Left ventricle myocardium inferior (tissue), 1 donor: ENCODE measurements around the gene BMS1. TPM values are rescaled to one million over a fixed set of nuclear protein-coding genes. Genes with fewer than 3 reads are reported as not detected.
"Not testable (repeated sequence)": the region's sequence is repeated elsewhere in the genome, so short reads cannot be mapped to it uniquely, and the experiment has no call there.

Experiments
- DNase-seq: peaks from one replicate; pipeline ENCODE4 v3.0.0-alpha.2; 2020
- H3K27ac ChIP-seq: fragments of 200-600 bp; replicated peaks from 2 replicates; pipeline ENCODE4 v1.8.0; 2021
- H3K27me3 ChIP-seq: fragments of 200-600 bp; 2 replicates; pipeline ENCODE4 v1.8.0; 2021; ENCODE audit warnings: low read depth
- H3K36me3 ChIP-seq: fragments of 200-600 bp; 2 replicates; pipeline ENCODE4 v1.8.0; 2021
- H3K4me1 ChIP-seq: fragments of 200-600 bp; 2 replicates; pipeline ENCODE4 v1.8.0; 2021
- H3K4me3 ChIP-seq: fragments of 200-600 bp; 2 replicates; pipeline ENCODE4 v1.8.0; 2021; ENCODE audit warnings: mild to moderate bottlenecking, moderate library complexity
- H3K9me3 ChIP-seq: fragments of 200-600 bp; replicated peaks from 2 replicates; pipeline ENCODE4 v1.8.0; 2021
- CTCF ChIP-seq: fragments of 200-600 bp; IDR thresholded peaks from 2 replicates; pipeline ENCODE4 v1.8.0; 2021; ENCODE audit warnings: antibody characterized with exemption, mild to moderate bottlenecking, borderline replicate concordance
- intact Hi-C: fragments of 100-400 bp; cut with micrococcal nuclease; formaldehyde crosslinking; loops from one replicate; pipeline ENCODE4 v1.11.0; 2022
- long read RNA-seq: library from polyadenylated mRNA; unstranded; transcript quantifications from one replicate; pipeline ENCODE4 v2.0.0, GENCODE V29; 2021
- total RNA-seq: library from RNA; stranded (reverse); fragmentation: NEBNext Ultra II Directional; extraction: Animal tissue kit (Norgen Biotek cat#: 25700); gene quantifications from one replicate; pipeline ENCODE4 v1.2.1, GENCODE V29; 2021
- donor health status: DM: no; HTN: yes; CAD: no; lungs with severe emphysema.

BMS1 gene
- total RNA-seq: 14.6 TPM
- long read RNA-seq, full-length matches to known transcripts: 40 of 57 reads
- long read RNA-seq, partial matches to known transcripts: 7 of 57 reads
- long read RNA-seq, other reads (novel, unspliced or antisense): 10 of 57 reads

- peaks cover 27% of the 10 kb centered on the region for H3K4me1 ChIP-seq
- H3K9me3 ChIP-seq: no peaks in the 10 kb centered on the region
- peak; percentile 86 for DNase-seq
- no peak for TF ChIP-seq CTCF
- H3K4me3 ChIP-seq: peak within 1 kb of the TSS; percentile 79
- peak within 1 kb of the TSS; percentile 97 for H3K27ac ChIP-seq
- peaks cover 9% of the 10 kb centered on the region for H3K27me3 ChIP-seq
- peaks cover 33% of the 10 kb centered on the region for H3K36me3 ChIP-seq
- intact Hi-C loops: no loop called here
Measured at GRCh38 chr10:42782446-42783180, at the start of gene BMS1. BMS1 (plus strand) TSS chr10:42782795; CDS start chr10:42784395, 1,600 bp downstream.

GRCh38 chr10:42734536-42734935 is 48.1 kb upstream of the BMS1 start:
- TF ChIP-seq CTCF: no peak
- no peaks in the 10 kb centered on the region for H3K36me3 ChIP-seq

GRCh38 chr10:42738679-42739078 is 43.9 kb upstream of the BMS1 start:
- Histone ChIP-seq H3K4me1 (no peaks in the 10 kb centered on the region), H3K9me3 (peaks cover 30% of the 10 kb centered on the region), H3K4me3 (no peak overlapping the region), H3K36me3 (no peaks in the 10 kb centered on the region), H3K27me3 (peaks cover 33% of the 10 kb centered on the region), H3K27ac (no peak overlapping the region)
- TF ChIP-seq CTCF: no peak
- DNase-seq: no peak
- intact Hi-C loops: no loop called here

More at GRCh38 chr10:42734536-42734935, 48.1 kb upstream of the BMS1 start:
- intact Hi-C loops: no loop called here
- peaks cover 41% of the 10 kb centered on the region for H3K27me3 ChIP-seq
- no peaks in the 10 kb centered on the region for H3K9me3 ChIP-seq
- H3K4me1 ChIP-seq: no peaks in the 10 kb centered on the region
- H3K27ac ChIP-seq: no peak overlapping the region
- DNase-seq: no peak
- H3K4me3 ChIP-seq: no peak overlapping the region

GRCh38 chr10:42741536-42741935 is 41.1 kb upstream of the BMS1 start:
- H3K4me1 ChIP-seq, H3K27ac ChIP-seq, H3K36me3 ChIP-seq, H3K4me3 ChIP-seq, intact Hi-C loops, DNase-seq: not testable (repeated sequence)
- Histone ChIP-seq H3K9me3 (peaks cover 30% of the 10 kb centered on the region), H3K27me3 (peaks cover 44% of the 10 kb centered on the region)

GRCh38 chr10:42743697-42744096 is 38.9 kb upstream of the BMS1 start:
- Histone ChIP-seq H3K36me3 (no peaks in the 10 kb centered on the region), H3K9me3 (peaks cover 30% of the 10 kb centered on the region), H3K27ac (no peak overlapping the region), H3K27me3 (peaks cover 61% of the 10 kb centered on the region), H3K4me1 (no peaks in the 10 kb centered on the region), H3K4me3 (no peak overlapping the region)
- intact Hi-C loops: no loop called here
- no peak for DNase-seq
- no peak for TF ChIP-seq CTCF

- Histone ChIP-seq H3K27me3 (peaks cover 63% of the 10 kb centered on the region), H3K27ac (no peak overlapping the region), H3K36me3 (no peaks in the 10 kb centered on the region), H3K4me3 (no peak overlapping the region), H3K9me3 (peaks cover 30% of the 10 kb centered on the region), H3K4me1 (no peaks in the 10 kb centered on the region)
- no peak for TF ChIP-seq CTCF
- intact Hi-C loops: no loop called here
- DNase-seq: no peak
Measured at GRCh38 chr10:42744134-42744701, 38.4 kb upstream of the BMS1 start.
